ENCODE results near the gene DDC. TPM values are rescaled to one million over a fixed set of nuclear protein-coding genes. Genes with fewer than 3 reads are reported as not detected.
A peak's percentile ranks its signal among the peaks of the same experiment; 100 is the strongest.

Gene DDC
- total and polyA plus RNA-seq, 4 donors = 27.2 to 74.9 (median 58.6) TPM

- no peak for TF ChIP-seq CTCF (IDR thresholded peaks at IDR 0.05; ENCODE audit: low read depth, low read length, missing input control)
- no peak for TF ChIP-seq FOXA1 (IDR thresholded peaks at IDR 0.05)
- no peak for TF ChIP-seq ZBTB33 (IDR thresholded peaks at IDR 0.05)
- TF ChIP-seq ATF3 (IDR thresholded peaks at IDR 0.05) = no peak
Measured at GRCh38 chr7:50592940-50593339, 27.7 kb upstream of the DDC start (continued).

GRCh38 chr7:50591480-50592438 is 26.6 kb upstream of the DDC start:
- Histone ChIP-seq H3K9ac (ENCODE audit: low read depth in 1 of 2, low read length in 2 of 2) (no peak overlapping the region), H3K4me1 (ENCODE audit: control insufficient read depth in 4 of 4, insufficient read depth in 4 of 4, low read length in 3 of 4) (no peaks in the 10 kb centered on the region), H3K27me3 (ENCODE audit: control insufficient read depth in 4 of 4, insufficient read depth in 4 of 4, low read length in 3 of 4) (no peaks in the 10 kb centered on the region), H3K27ac (ENCODE audit: low read depth in 1 of 2, low read length in 2 of 2) (no peak overlapping the region), H3K36me3 (ENCODE audit: control insufficient read depth in 4 of 4, insufficient read depth in 3 of 4, low read depth in 1 of 4, low read length in 3 of 4) (peaks cover 0 to 25% (median 16%) of the 10 kb centered on the region in 4 donors), H3K9me3 (ENCODE audit: control insufficient read depth in 4 of 4, low read length in 3 of 4) (no peaks in the 10 kb centered on the region), H3K4me3 (ENCODE audit: low read depth in 1 of 3, low read length in 3 of 3) (no peak overlapping the region)
- peak; percentile 55 for DNase-seq (ENCODE audit: low spot score)
- TF ChIP-seq TAF1 (conservative IDR thresholded peaks at IDR 0.05) (no peak), RAD21 (IDR thresholded peaks at IDR 0.05) (no peak), EGR1 (IDR thresholded peaks at IDR 0.05; ENCODE audit: low read depth in 2 of 2) (no peak), YY1 (IDR thresholded peaks at IDR 0.05) (no peak), FOXA1 (IDR thresholded peaks at IDR 0.05) (no peak), FOXA2 (IDR thresholded peaks at IDR 0.05) (no peak), SP1 (IDR thresholded peaks at IDR 0.05) (no peak), CTCF (IDR thresholded peaks at IDR 0.05; ENCODE audit: low read depth, low read length, missing input control) (no peak), JUND (IDR thresholded peaks at IDR 0.05) (no peak), RXRA (IDR thresholded peaks at IDR 0.05) (no peak), GABPA (IDR thresholded peaks at IDR 0.05 in 1 of 2, conservative IDR thresholded peaks at IDR 0.05 in 1 of 2) (no peak), MAX (IDR thresholded peaks at IDR 0.05) (no peak), ZBTB33 (IDR thresholded peaks at IDR 0.05) (no peak), HNF4A (conservative IDR thresholded peaks at IDR 0.05) (no peak), NR2F2 (IDR thresholded peaks at IDR 0.05) (no peak), HNF4G (IDR thresholded peaks at IDR 0.05) (no peak), ATF3 (IDR thresholded peaks at IDR 0.05) (no peak), REST (IDR thresholded peaks at IDR 0.05) (no peak)
- WGBS = 84% methylated on average over 21 of the region's 21 CpGs
